ENCODE results near the gene HOXA1.

GRCh38 chr7:27068259-27068658, 27.5 kb downstream of the HOXA1 start:
- TF ChIP-seq FOXK2 (IDR thresholded peaks at IDR 0.05) = no peak
- no peak for TF ChIP-seq NFRKB (IDR thresholded peaks at IDR 0.05)
- no peak for TF ChIP-seq FOXA1 (IDR thresholded peaks at IDR 0.05)
- no peak for TF ChIP-seq ARNT (IDR thresholded peaks at IDR 0.05)
- TF ChIP-seq L3MBTL2 (conservative IDR thresholded peaks at IDR 0.05) = no peak
- TF ChIP-seq ELF4 (IDR thresholded peaks at IDR 0.05) = no peak
- no peak for TF ChIP-seq BHLHE40 (IDR thresholded peaks at IDR 0.05; ENCODE audit: borderline replicate concordance)
- TF ChIP-seq CTBP1 (IDR thresholded peaks at IDR 0.05; ENCODE audit: borderline replicate concordance) = no peak
- TF ChIP-seq HDGF (IDR thresholded peaks at IDR 0.05; ENCODE audit: borderline replicate concordance) = no peak
- TF ChIP-seq SP1 (IDR thresholded peaks at IDR 0.05) = no peak
- TF ChIP-seq SUZ12 (IDR thresholded peaks at IDR 0.05) = no peak
- no peak for TF ChIP-seq ZNF384 (IDR thresholded peaks at IDR 0.05)
- TF ChIP-seq TARDBP (IDR thresholded peaks at IDR 0.05) = no peak
- TF ChIP-seq PKNOX1 (IDR thresholded peaks at IDR 0.05) = no peak
